ES-I3 (cell line): Measurements from ENCODE around the gene PLOD1.

Experiments
- H3K36me3 ChIP-seq: 2 replicates; pipeline ENCODE4 v1.6.1; 2013; ENCODE audit warnings: mild to moderate bottlenecking, low read length, control low read depth, moderate library complexity; ENCODE audit not compliant: insufficient read depth
- H3K4me1 ChIP-seq: 2 replicates; pipeline ENCODE4 v1.6.1; 2013; ENCODE audit warnings: mild to moderate bottlenecking, control low read depth, low read length; ENCODE audit not compliant: insufficient read depth
- H3K9ac ChIP-seq: 2 replicates; pipeline ENCODE4 v1.6.1; 2013; ENCODE audit warnings: low read depth, mild to moderate bottlenecking, low read length, moderate library complexity
- H3K9me3 ChIP-seq: 2 replicates; pipeline ENCODE4 v1.6.1; 2013; ENCODE audit warnings: mild to moderate bottlenecking, low read length, moderate library complexity; ENCODE audit not compliant: control insufficient read depth, insufficient read depth

The PLOD1 gene

GRCh38 chr1:12019858-12020509 lies 85.5 kb downstream of the PLOD1 start:
- Histone ChIP-seq H3K36me3 (peaks cover 14% of the 10 kb centered on the region), H3K9me3 (no peaks in the 10 kb centered on the region), H3K9ac (peak overlapping the region; percentile 96), H3K4me1 (no peaks in the 10 kb centered on the region)

- Histone ChIP-seq H3K4me1 (no peaks in the 10 kb centered on the region), H3K36me3 (peaks cover 19% of the 10 kb centered on the region), H3K9ac (no peak overlapping the region), H3K9me3 (no peaks in the 10 kb centered on the region)
These were observed 87.1 kb downstream of the PLOD1 start for GRCh38 chr1:12021616-12022015.

- peaks cover 19% of the 10 kb centered on the region for H3K36me3 ChIP-seq
- no peaks in the 10 kb centered on the region for H3K9me3 ChIP-seq
- no peak overlapping the region for H3K9ac ChIP-seq
- no peaks in the 10 kb centered on the region for H3K4me1 ChIP-seq
These were observed 87.5 kb downstream of the PLOD1 start for GRCh38 chr1:12022036-12022435.
